Hematopoietic multipotent progenitor cell treated with erythropoietin and hydrocortisone succinate and interleukin-3 and kit ligand, for 8 days (in vitro differentiated cells): ENCODE measurements around the gene PLEKHO2.

ENCODE experiments used
- DNase-seq: peaks from one replicate; pipeline ENCODE4 v3.0.0-alpha.2; 2015

The PLEKHO2 gene

DNA sequence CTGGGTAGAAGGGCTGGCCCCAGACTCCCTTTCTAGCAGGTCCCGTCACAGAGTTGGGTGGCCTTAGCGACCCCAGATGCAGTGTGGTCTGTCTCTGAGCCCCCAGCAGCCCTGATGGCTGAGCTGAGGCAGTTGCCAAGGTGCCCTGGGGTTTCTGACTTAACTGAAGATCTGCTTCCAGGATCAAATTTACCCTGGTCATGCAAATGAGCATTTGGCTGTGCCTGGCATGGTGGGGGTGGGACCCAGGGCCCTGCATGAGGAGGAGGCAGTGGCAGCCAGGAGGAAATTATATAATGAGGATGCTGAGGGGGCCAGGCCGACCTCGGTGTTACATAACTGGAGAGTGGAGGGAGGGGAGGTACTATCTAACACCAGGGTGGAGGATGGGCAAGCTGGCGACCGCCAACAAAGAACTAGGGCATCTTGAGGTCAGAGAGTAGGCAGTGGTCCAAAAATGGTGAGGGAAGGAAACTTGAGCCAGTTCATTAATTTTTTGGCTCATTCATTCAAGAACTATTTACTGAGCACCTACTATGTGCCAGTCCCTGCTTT lies 16.4 kb downstream of the PLEKHO2 start:
- DNase-seq: no peak

GRCh38 chr15:64859226-64859625 lies 17.5 kb downstream of the PLEKHO2 start:
- no peak for DNase-seq

GRCh38 chr15:64861331-64861730 lies 19.6 kb downstream of the PLEKHO2 start:
- DNase-seq: no peak

- DNase-seq: no peak
Measured at GRCh38 chr15:64861960-64862359, 20.2 kb downstream of the PLEKHO2 start.

- DNase-seq: no peak
Measured at GRCh38 chr15:64862408-64862807, 20.7 kb downstream of the PLEKHO2 start.

DNA sequence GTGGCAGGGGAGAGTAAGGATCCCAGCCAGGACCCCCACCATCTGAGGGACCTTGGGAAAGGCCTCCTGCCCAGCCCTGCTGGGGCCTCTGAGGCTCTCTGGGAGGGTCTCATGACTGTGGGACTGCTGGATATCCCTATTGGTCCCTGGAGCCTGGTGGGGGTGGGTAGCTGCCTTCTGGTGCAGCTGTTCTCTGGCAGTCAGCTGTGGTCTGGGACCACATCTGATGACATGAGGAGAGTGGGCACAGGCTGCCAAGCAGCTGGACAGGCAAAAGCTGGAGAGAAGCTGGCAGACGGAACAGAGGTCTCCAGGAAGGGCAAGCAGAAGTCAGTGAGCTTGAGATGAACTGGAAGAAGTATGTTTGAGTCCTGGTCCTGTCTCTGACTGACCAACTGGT lies 22.4 kb downstream of the PLEKHO2 start:
- DNase-seq: no peak

- no peak for DNase-seq
Measured at GRCh38 chr15:64865126-64865997, 23.6 kb downstream of the PLEKHO2 start.

- DNase-seq: no peak
Measured at GRCh38 chr15:64865998-64866520, 24.3 kb downstream of the PLEKHO2 start.

DNA sequence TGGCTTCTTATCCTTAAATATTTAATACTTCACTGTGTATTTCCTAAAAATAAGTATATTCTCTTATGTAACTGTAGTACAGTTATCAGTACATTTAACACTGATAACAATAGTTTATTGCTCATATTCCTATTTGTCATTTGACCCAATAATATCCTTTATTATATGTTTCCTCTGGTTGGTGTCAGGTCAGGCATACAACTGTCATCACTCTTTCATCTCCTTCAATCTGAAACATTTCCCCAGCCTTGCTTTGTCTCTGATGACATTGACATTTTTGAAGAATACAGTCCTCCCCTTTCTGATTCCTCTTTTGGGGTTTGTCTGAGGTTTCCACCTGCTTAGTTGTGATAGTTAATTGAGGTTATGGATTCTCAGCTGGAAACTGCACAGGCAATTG lies 27.8 kb downstream of the PLEKHO2 start:
- DNase-seq: no peak

DNA sequence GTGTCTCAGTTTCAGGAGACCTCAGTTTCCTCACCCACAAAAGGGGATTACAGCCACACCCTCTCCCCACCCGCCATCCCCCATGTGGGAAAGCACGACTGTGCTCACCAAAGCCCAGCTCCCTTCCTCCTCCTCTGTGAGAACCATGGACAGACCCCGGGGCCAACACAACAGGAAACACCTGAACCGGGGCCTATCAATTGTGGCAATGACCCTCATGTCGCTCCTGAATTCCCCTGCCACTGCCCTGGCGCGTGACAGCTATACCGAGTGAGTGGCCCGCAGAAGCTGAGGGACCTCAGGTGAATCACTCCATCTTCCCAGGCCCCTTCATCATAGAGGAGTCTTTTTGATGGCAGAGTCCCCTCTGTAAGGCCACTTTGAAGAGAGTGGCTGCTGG lies 28.6 kb downstream of the PLEKHO2 start:
- DNase-seq: no peak

- no peak for DNase-seq
Measured at GRCh38 chr15:64875641-64876223, 34.0 kb downstream of the PLEKHO2 start.

- no peak for DNase-seq
Measured at GRCh38 chr15:64877435-64877834, 35.7 kb downstream of the PLEKHO2 start.

DNA sequence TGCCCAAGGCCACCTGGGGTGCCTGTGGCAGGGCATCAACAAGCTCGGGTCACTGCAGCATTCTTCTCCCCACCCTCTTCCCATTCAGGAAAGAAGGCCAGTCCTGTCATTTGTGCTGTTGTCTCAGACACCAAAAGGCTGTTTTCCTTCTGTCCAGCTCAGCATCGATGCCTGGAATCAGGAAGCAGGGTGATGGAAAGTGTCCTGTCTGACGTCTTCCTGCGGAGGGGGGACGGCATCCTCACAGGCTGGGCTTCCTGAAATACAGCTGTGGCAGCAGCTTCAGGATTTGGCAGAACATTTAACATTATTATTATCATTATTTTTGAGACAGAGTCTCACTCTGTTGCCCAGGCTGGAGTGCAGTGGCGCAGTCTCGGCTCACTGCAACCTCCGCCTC lies 37.0 kb downstream of the PLEKHO2 start:
- no peak for DNase-seq

- no peak for DNase-seq
Measured at GRCh38 chr15:64883100-64883581, 41.4 kb downstream of the PLEKHO2 start.

- DNase-seq: peak; percentile 47
Measured at GRCh38 chr15:64883997-64884511, 42.3 kb downstream of the PLEKHO2 start.

DNA sequence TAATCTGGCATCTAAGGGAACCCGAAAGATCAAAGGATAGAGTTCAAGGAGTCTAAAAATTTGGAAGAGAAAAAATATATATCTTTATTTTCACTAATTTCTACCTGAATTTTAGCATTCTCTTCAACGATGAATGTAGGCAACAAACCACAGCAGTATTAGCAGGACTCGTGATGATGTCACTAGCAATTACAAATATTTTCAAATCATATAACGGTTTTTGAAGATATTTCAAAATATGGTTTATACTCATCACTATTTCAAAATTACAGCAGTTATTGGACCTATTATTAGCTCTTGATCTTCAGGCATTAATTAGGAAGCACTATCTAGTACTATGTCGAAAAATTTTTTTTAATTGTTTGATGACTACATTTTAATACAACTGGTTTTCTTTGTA lies 43.0 kb downstream of the PLEKHO2 start:
- DNase-seq: no peak

- DNase-seq: no peak
Measured at GRCh38 chr15:64888336-64888735, 46.6 kb downstream of the PLEKHO2 start.

DNA sequence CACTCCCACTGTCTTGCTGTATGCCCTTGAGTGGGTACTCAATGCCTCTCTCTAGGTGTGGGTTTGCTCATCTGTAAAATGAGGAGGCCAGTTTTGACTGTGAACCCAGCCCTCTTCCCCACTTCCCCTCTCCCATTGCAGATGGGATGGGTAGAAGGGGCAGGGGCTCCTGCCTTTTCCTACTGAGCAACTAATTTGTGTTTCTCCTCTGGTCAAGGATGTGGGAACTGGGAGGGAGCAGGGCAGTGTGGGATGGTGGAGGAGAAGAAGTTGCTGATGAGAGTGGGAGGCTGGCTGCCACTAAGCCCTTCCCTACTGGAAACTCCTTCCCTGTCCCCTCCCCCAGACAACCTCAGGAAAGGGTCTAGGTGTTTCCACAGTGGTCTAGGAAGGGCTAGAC lies 49.8 kb downstream of the PLEKHO2 start:
- DNase-seq: no peak

DNA sequence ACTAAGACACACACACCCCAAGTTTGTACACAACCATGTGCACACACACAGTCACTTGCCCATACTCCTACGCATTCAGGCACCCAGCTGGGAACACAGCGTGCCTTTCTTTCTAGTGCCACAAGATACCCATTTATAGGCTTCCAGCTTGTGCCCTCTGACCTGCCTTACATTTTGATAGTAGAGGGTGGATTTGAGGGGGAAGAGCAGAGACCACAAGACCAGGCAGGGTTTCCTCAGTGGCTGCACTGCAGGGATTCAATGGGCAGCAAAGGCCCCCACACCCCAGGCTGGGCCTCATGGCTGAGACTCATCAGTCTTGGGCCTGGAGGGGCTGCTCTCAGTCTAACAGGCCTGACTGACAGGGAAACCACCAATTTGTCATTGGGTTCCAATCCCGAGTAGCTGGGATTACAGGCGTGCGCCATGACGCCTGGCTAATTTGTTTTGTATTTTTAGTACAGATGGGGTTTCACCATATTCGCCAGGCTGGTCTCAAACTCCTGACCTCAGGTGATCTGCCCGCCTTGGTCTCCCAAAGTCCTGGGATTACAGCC lies 51.2 kb downstream of the PLEKHO2 start:
- no peak for DNase-seq

DNA sequence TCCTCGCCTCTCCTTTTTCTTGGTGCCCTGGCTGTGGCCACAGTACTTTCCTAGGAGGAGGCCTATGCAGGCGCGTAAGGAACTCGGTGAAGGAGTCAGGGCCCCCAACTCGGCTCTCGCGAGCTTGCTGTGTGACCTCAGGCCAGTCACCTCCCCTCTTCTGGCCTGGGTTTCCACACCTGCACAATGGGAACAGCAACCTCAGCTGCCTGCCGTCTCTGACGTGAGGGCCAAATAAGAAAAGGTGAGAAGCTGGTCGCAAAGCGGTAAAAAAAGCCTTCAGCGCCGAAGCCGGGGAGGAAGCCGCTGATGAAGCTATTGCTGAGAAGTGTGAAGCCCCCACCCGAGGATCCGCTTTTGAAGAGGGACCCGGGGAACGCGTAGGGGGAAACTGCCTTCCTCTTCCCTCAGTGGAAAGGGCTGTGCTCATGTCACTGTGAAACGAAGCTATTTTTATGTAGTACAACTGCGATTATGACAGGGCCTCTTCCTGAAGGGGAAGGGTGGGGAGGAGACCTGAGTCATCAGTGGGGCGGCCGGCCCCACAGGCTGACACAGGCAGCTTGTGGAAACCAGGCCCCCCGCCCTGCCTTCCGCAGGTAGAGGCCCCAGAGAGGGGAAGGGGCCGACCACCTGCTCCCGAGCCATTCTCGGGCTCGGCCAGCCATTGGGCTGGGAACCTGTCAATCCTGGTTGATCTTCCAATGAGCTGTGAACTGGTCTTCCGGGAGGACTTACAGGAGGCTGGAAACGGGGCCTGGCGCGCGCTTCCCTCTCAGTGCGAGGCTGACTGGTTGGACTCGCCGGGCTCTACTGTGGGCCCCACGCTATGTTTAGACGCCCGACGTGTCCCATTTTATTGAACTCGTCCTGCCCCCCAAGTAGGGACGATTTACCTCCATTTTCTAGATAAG lies 52.0 kb downstream of the PLEKHO2 start:
- peak; percentile 94 for DNase-seq

GRCh38 chr15:64894395-64895056 lies 52.8 kb downstream of the PLEKHO2 start:
- DNase-seq: peak; percentile 34
